ENCODE data around the gene USH1C. TPM values are rescaled to one million over a fixed set of nuclear protein-coding genes. Genes with fewer than 3 reads are reported as not detected.

USH1C gene
- total and polyA plus RNA-seq, 2 of the 4 experiments (the other 2 are of a cell fraction) = not detected

DNA sequence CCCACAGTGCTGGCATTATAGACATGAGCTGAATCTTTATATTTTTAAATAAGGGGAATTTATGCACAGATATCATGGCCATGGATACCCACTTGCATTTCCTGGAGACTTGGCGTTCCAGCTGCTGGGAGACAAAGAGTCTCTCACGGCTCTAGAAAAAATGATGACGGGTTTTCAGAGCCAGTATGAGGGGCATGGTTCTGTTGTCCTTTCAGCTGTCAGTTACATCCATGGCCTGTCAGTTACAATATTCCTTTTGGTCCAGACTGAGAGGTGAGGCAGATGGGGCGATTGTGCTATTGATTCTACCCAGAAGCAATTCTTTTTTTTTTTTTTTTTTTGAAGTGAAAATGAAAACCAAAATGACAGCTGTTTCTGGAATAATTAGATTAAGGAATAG is 29.7 kb downstream of the USH1C start:
- no peak overlapping the region for H4K91ac ChIP-seq (ENCODE audit: insufficient read depth, low read depth, low read length)
- no peaks in the 10 kb centered on the region for H3K79me1 ChIP-seq (ENCODE audit: low read depth in 1 of 2, low read length in 2 of 2)
- H3K4me3 ChIP-seq (ENCODE audit: insufficient read depth, low read depth, low read length) = no peak overlapping the region
- H2BK5ac ChIP-seq (ENCODE audit: low read depth, low read length, poor library complexity, severe bottlenecking) = no peak overlapping the region
- H3K27ac ChIP-seq (ENCODE audit: insufficient read depth, low read length) = no peak overlapping the region
- no peak overlapping the region for H3K56ac ChIP-seq (ENCODE audit: extremely low read depth, insufficient read depth, low read length)
- H4K20me1 ChIP-seq (ENCODE audit: insufficient read depth, low read length) = no peaks in the 10 kb centered on the region
- no peaks in the 10 kb centered on the region for H3K36me3 ChIP-seq (ENCODE audit: control insufficient read depth, insufficient read depth, low read length)
- DNase-seq (no peak), ATAC-seq (ENCODE audit: low read depth) (no peak)
- H3K27me3 ChIP-seq (ENCODE audit: control insufficient read depth, insufficient read depth, low read length) = peaks cover 18% of the 10 kb centered on the region
- H3K4ac ChIP-seq (ENCODE audit: low read depth, low read length) = no peak overlapping the region
- TF ChIP-seq RAD21 (IDR thresholded peaks at IDR 0.05; ENCODE audit: low read length) (no peak), MAZ (IDR thresholded peaks at IDR 0.05; ENCODE audit: borderline replicate concordance, low read depth, low read length) (no peak), CEBPB (IDR thresholded peaks at IDR 0.05; ENCODE audit: low read depth, low read length) (no peak), RCOR1 (IDR thresholded peaks at IDR 0.05; ENCODE audit: insufficient replicate concordance, low read length) (no peak), CHD1 (IDR thresholded peaks at IDR 0.05; ENCODE audit: low read depth, low read length) (no peak), ELK1 (IDR thresholded peaks at IDR 0.05; ENCODE audit: borderline replicate concordance, low read depth, low read length) (no peak), FOS (IDR thresholded peaks at IDR 0.05; ENCODE audit: low read depth, low read length) (no peak), MAFK (IDR thresholded peaks at IDR 0.05; ENCODE audit: low read depth, low read length) (no peak), BHLHE40 (IDR thresholded peaks at IDR 0.05; ENCODE audit: low read depth, low read length) (no peak), SMC3 (IDR thresholded peaks at IDR 0.05; ENCODE audit: low read depth, low read length) (no peak), MXI1 (IDR thresholded peaks at IDR 0.05; ENCODE audit: borderline replicate concordance, low read depth, low read length) (no peak), POLR2A (IDR thresholded peaks at IDR 0.05; ENCODE audit: low read depth, low read length) (no peak), NFE2L2 (IDR thresholded peaks at IDR 0.05; ENCODE audit: low read depth, low read length) (no peak), CTCF (conservative IDR thresholded peaks at IDR 0.05; ENCODE audit: low read depth, low read length) (no peak), RFX5 (IDR thresholded peaks at IDR 0.05; ENCODE audit: low read depth, low read length) (no peak)
- TF ChIP-seq, protein P1, sequence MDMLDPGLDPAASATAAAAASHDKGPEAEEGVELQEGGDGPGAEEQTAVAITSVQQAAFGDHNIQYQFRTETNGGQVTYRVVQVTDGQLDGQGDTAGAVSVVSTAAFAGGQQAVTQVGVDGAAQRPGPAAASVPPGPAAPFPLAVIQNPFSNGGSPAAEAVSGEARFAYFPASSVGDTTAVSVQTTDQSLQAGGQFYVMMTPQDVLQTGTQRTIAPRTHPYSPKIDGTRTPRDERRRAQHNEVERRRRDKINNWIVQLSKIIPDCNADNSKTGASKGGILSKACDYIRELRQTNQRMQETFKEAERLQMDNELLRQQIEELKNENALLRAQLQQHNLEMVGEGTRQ (IDR thresholded peaks at IDR 0.05; ENCODE audit: low read depth, low read length) = no peak
- H2BK15ac ChIP-seq (ENCODE audit: low read depth, low read length) = no peak overlapping the region
- POLR2A ChIA-PET (ENCODE audit: unreplicated experiment) = no interaction called here
- intact Hi-C loops (cut with micrococcal nuclease) (no loop called here), in situ Hi-C loops (cut with MboI; ENCODE audit: low sequenced_read_pairs) (loop anchor here (25.0 kb wide), 1 partner anchor 577 kb away; no protein-coding TSS in a partner anchor), dilution Hi-C loops (cut with HindIII; ENCODE audit: low sequenced_read_pairs, unreplicated experiment) (no loop called here)
- no peaks in the 10 kb centered on the region for H3K4me1 ChIP-seq (ENCODE audit: control insufficient read depth, insufficient read depth, low read length)
- no TSS peak for BruUV-seq (replicated peaks)
- CTCF ChIA-PET = no interaction called here
- H3K14ac ChIP-seq (replicated peaks; ENCODE audit: low read depth, low read length) = no peak overlapping the region
- no peak overlapping the region for H2AK5ac ChIP-seq (ENCODE audit: low read depth, low read length)
- H3K9me3 ChIP-seq (ENCODE audit: control insufficient read depth, insufficient read depth, low read length) = no peaks in the 10 kb centered on the region
- H2AK9ac ChIP-seq (replicated peaks; ENCODE audit: low read depth, low read length, poor library complexity) = no peak overlapping the region
- H3K23ac ChIP-seq (ENCODE audit: low read depth, low read length) = no peak overlapping the region
- H2BK120ac ChIP-seq (ENCODE audit: low read depth, low read length) = no peak overlapping the region
- H4K5ac ChIP-seq (ENCODE audit: low read depth, low read length) = no peak overlapping the region
- WGBS, 2 experiments (ENCODE audit: extremely low coverage in 2 of 2, insufficient read length in 1 of 2) = no CpG with 5 or more reads among the region's 4 CpGs
- no peak overlapping the region for H3K9ac ChIP-seq (ENCODE audit: low read depth, low read length)
- no peak overlapping the region for H3K18ac ChIP-seq (ENCODE audit: low read depth, low read length)
- H2BK20ac ChIP-seq (ENCODE audit: low read depth, low read length) = no peak overlapping the region
- H3K4me2 ChIP-seq (ENCODE audit: low read depth, low read length) = no peak overlapping the region
- H2AFZ ChIP-seq (replicated peaks; ENCODE audit: low read length, poor library complexity) = no peak overlapping the region
- no peaks in the 10 kb centered on the region; the same call in 1 of the 2 replicates for H3K9me1 ChIP-seq (ENCODE audit: insufficient read depth, low read length)
- H4K8ac ChIP-seq (ENCODE audit: low read depth in 2 of 2, low read length in 2 of 2) = no peak overlapping the region

All from IMR-90 (cell line).